Measurements from ENCODE around the gene SUB1.

DNA sequence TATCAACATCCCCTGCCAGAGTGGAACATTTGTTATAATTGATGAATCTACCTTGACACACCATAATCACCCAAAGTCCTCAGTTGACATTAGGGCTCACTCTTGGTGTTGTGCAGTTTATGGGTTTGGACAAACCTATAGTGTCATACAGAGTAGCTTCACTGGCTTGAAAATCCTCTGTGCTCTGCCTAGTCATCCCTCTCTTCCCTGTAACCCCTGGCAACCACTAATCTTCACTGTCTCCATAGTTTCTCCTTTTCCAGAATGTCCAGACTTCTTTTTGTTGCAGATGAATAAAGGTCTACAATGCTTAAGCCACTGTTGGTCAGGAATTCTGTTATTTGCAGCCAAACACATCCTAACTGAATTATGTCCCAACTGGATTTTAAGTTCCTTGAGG, 22.5 kb upstream of the SUB1 start:
- TF ChIP-seq, protein P1, sequence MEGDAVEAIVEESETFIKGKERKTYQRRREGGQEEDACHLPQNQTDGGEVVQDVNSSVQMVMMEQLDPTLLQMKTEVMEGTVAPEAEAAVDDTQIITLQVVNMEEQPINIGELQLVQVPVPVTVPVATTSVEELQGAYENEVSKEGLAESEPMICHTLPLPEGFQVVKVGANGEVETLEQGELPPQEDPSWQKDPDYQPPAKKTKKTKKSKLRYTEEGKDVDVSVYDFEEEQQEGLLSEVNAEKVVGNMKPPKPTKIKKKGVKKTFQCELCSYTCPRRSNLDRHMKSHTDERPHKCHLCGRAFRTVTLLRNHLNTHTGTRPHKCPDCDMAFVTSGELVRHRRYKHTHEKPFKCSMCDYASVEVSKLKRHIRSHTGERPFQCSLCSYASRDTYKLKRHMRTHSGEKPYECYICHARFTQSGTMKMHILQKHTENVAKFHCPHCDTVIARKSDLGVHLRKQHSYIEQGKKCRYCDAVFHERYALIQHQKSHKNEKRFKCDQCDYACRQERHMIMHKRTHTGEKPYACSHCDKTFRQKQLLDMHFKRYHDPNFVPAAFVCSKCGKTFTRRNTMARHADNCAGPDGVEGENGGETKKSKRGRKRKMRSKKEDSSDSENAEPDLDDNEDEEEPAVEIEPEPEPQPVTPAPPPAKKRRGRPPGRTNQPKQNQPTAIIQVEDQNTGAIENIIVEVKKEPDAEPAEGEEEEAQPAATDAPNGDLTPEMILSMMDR (conservative IDR thresholded peaks at IDR 0.05), result no peak
- no peak for TF ChIP-seq ZFX (IDR thresholded peaks at IDR 0.05)

Data from C4-2B (cell line).